ENCODE results near the gene ISYNA1. TPM values are rescaled to one million over a fixed set of nuclear protein-coding genes. Genes with fewer than 3 reads are reported as not detected.

ISYNA1 gene
- total and polyA plus RNA-seq, 2 of the 13 experiments (the other 11 are each of a cell fraction or from before 2014, with no cell fraction given), result 29.6 to 48.5 TPM

DNA sequence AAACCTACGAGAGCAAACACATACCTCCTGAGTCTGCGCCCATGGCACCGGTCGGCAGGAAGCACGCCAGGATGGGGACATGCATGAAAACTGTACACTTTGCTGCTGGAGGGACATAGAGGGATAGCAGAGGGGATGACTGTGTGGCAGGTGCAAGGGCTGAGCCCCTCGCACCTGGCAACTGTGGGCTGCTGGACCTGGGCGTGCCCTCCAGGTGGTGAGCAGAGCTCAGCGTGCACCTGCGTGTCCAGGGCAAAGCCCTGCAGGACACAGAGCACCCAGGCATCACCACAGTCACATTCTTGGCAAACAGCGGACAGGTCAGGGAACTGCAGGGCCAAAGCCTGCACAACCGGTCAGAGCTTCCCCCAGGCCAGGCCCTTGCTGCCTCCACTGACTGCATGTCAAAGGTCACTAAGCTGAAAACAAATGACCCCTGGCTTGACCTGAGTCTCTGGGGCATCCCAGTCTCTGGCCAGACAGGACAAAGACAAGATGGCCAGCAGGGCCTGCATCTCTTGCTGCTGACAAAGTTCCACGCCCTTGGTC lies 9.0 kb upstream of the ISYNA1 start:
- Histone ChIP-seq H3K4me3 (replicated peaks in 1 of 3; ENCODE audit: insufficient read depth in 1 of 3, low read depth in 2 of 3, low read length in 3 of 3) (no peak overlapping the region), H3K9ac (ENCODE audit: insufficient read depth, low read depth, low read length) (no peak overlapping the region), H3K79me2 (ENCODE audit: insufficient read depth, low read length) (no peaks in the 10 kb centered on the region), H3K36me3 (replicated peaks in 1 of 2; ENCODE audit: control insufficient read depth in 1 of 2, insufficient read depth in 2 of 2, low read length in 2 of 2) (peaks cover 43 to 70% of the 10 kb centered on the region in 2 experiments; a peak in 4 of 5 replicates), H3K27ac (ENCODE audit: extremely low read length, insufficient read depth, low read length) (no peak overlapping the region), H3K27me3 (ENCODE audit: control insufficient read depth in 1 of 2, insufficient read depth in 2 of 2, low read length in 2 of 2) (no peaks in the 10 kb centered on the region), H4K20me1 (ENCODE audit: insufficient read depth, low read length) (peaks cover 7% of the 10 kb centered on the region; the same call in 1 of the 2 replicates), H3K9me3 (ENCODE audit: low read length) (no peaks in the 10 kb centered on the region), H3K4me1 (ENCODE audit: insufficient read depth, low read length) (peaks cover 13% of the 10 kb centered on the region), H2AFZ (ENCODE audit: low read length) (no peak overlapping the region), H3K4me2 (ENCODE audit: low read depth, low read length) (no peak overlapping the region)
- ChIA-PET CTCF (ENCODE audit: low intra/inter-chr PET ratio, low total read pairs) (no interaction called here), POLR2A (no interaction called here)
- in situ Hi-C loops (cut with HindIII; ENCODE audit: extremely low pct_ligation_motif_present, low pct_unique_long_range_greater_than_20kb) (no loop called here), intact Hi-C loops (cut with micrococcal nuclease; ENCODE audit: unreplicated experiment) (no loop called here)
- TF ChIP-seq ZNF841 (CRISPR knock-in tag; IDR thresholded peaks at IDR 0.05; ENCODE audit: borderline replicate concordance), result no peak
- TF ChIP-seq CBFB (CRISPR knock-in tag; IDR thresholded peaks at IDR 0.05), result no peak
- TF ChIP-seq, protein P1, sequence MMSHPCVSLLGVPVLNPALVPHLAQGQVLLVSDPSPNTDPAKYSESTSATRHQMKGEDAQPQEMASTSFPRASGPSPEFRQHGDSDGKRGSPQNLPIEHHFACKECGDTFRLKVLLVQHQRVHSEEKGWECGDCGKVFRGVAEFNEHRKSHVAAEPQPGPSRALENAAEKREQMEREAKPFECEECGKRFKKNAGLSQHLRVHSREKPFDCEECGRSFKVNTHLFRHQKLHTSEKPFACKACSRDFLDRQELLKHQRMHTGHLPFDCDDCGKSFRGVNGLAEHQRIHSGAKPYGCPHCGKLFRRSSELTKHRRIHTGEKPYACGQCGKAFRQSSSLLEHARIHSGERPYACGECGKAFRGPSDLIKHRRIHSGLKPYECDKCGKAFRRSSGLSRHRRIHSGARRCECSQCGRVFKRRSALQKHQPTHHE (CRISPR knock-in tag; IDR thresholded peaks at IDR 0.05; ENCODE audit: borderline replicate concordance), result no peak
- TF ChIP-seq ZNF674 (CRISPR knock-in tag; IDR thresholded peaks at IDR 0.05; ENCODE audit: low read depth), result no peak
- TF ChIP-seq ZKSCAN5 (CRISPR knock-in tag; IDR thresholded peaks at IDR 0.05), result no peak
- TF ChIP-seq, protein P2, sequence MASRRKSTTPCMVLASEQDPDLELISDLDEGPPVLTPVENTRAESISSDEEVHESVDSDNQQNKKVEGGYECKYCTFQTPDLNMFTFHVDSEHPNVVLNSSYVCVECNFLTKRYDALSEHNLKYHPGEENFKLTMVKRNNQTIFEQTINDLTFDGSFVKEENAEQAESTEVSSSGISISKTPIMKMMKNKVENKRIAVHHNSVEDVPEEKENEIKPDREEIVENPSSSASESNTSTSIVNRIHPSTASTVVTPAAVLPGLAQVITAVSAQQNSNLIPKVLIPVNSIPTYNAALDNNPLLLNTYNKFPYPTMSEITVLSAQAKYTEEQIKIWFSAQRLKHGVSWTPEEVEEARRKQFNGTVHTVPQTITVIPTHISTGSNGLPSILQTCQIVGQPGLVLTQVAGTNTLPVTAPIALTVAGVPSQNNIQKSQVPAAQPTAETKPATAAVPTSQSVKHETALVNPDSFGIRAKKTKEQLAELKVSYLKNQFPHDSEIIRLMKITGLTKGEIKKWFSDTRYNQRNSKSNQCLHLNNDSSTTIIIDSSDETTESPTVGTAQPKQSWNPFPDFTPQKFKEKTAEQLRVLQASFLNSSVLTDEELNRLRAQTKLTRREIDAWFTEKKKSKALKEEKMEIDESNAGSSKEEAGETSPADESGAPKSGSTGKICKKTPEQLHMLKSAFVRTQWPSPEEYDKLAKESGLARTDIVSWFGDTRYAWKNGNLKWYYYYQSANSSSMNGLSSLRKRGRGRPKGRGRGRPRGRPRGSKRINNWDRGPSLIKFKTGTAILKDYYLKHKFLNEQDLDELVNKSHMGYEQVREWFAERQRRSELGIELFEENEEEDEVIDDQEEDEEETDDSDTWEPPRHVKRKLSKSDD (CRISPR knock-in tag; IDR thresholded peaks at IDR 0.05; ENCODE audit: low read depth), result no peak
- TF ChIP-seq SMC3 (IDR thresholded peaks at IDR 0.05; ENCODE audit: low read length), result no peak
- no peak for TF ChIP-seq ZNF670 (CRISPR knock-in tag; IDR thresholded peaks at IDR 0.05; ENCODE audit: borderline replicate concordance)
- TF ChIP-seq RBM22 (optimal IDR thresholded peaks at IDR 0.05; ENCODE audit: low read length), result no peak
- TF ChIP-seq KDM5B (CRISPR knock-in tag; IDR thresholded peaks at IDR 0.05; ENCODE audit: borderline replicate concordance), result no peak
- TF ChIP-seq NFYC (CRISPR knock-in tag; IDR thresholded peaks at IDR 0.05), result no peak
- TF ChIP-seq ZNF329 (CRISPR knock-in tag; IDR thresholded peaks at IDR 0.05; ENCODE audit: low read depth), result no peak
- TF ChIP-seq, protein P3, sequence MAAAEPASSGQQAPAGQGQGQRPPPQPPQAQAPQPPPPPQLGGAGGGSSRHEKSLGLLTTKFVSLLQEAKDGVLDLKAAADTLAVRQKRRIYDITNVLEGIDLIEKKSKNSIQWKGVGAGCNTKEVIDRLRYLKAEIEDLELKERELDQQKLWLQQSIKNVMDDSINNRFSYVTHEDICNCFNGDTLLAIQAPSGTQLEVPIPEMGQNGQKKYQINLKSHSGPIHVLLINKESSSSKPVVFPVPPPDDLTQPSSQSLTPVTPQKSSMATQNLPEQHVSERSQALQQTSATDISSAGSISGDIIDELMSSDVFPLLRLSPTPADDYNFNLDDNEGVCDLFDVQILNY (CRISPR knock-in tag; conservative IDR thresholded peaks at IDR 0.05), result no peak
- TF ChIP-seq AKAP8 (CRISPR knock-in tag; IDR thresholded peaks at IDR 0.05), result no peak
- TF ChIP-seq, protein P4, sequence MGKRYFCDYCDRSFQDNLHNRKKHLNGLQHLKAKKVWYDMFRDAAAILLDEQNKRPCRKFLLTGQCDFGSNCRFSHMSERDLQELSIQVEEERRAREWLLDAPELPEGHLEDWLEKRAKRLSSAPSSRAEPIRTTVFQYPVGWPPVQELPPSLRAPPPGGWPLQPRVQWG (CRISPR knock-in tag; IDR thresholded peaks at IDR 0.05; ENCODE audit: borderline replicate concordance, low read depth), result no peak
- TF ChIP-seq ZNF160 (CRISPR knock-in tag; IDR thresholded peaks at IDR 0.05), result no peak
- TF ChIP-seq XBP1 (CRISPR knock-in tag; IDR thresholded peaks at IDR 0.05), result no peak
- 87% methylated on average over 5 of the region's 12 CpGs for WGBS (ENCODE audit: low lambda C conversion rate)
- no TSS peak for BruUV-seq (replicated peaks)
- ATAC-seq (no peak), DNase-seq (ENCODE audit: low spot score) (no peak), FAIRE-seq (no peak)
